Measurements from ENCODE around the gene CACNA2D3.
"Not testable (repeated sequence)": the region's sequence is repeated elsewhere in the genome, so short reads cannot be mapped to it uniquely, and the experiment has no call there.

CACNA2D3 gene

GRCh38 chr3:55042591-55042990 lies 920.2 kb downstream of the CACNA2D3 start:
- no peak for DNase-seq

DNA sequence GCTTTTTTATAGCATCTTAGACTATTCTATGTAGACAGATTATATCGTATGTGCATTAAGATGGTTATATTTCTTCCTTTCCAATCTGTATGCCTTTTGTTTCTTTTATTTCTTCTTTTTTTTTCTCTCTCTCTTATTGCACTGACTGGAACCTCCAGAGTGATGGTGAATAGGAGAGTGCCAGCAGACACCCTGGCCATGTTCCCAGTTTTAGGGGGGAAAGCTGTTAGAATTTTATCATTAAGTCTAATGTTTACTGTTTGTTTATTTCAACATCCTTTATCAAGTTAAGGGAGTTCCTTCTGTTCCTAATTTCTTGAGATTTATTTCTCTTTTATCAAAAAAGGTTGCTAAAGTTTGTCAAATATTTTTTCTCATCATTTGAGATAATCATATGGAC lies 922.1 kb downstream of the CACNA2D3 start:
- DNase-seq, result no peak

GRCh38 chr3:55059027-55059629 lies 936.8 kb downstream of the CACNA2D3 start:
- DNase-seq, result no peak

DNA sequence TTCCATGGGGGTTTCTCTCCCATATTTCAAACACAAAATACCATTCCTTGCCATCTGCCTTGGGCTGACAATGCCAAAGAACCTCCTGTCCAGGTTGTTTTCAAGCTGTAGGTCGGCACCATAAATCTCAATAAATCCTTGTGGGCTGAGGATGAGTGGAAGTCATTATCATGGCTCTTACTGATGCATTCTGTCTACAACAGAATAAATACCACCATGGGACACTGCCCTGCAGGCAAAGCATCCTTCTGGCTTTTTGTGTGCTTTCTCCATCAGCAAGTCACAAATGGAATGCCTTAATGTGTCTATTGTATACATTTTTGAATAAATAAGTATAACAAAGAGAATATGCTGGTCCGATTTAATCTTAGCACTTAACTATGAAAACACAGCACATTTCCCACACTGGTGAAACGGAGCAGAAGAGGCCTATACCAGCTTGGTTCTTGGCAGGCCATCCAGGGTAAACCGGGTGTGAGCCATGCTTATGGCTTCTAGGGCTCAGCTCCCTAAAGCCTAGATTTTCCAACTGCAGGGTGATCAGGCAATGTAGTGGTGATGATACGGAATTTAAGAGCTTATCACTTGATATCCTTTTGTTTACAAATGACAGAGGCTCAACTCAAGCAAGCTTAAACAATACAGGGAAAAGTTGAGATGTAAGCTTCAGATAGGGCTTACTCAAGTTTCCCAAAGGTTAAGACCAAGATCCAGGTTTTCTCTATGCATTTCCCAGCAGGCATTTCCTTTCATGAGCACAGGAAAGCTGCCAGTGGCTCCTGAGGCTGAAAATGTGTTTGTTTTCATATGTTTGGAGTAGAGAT lies 938.8 kb downstream of the CACNA2D3 start:
- no peak for DNase-seq

DNA sequence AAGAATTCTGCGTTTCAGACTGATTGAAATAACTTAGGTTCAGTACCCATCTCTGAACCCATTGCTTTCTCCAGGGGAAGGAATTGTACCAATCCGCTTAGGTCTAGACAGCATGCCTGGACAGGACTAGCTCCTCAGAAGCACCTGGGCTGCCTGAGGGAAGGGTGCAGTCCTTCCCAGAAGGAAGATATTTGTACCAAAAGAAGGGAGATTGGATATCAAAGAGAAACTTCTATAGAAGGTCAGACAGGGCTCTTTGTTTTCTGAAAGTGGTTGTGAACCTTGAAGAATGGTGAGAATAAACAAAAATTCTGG lies 939.3 kb downstream of the CACNA2D3 start:
- DNase-seq, result no peak

- no peak for DNase-seq
These were observed 941.8 kb downstream of the CACNA2D3 start for GRCh38 chr3:55064164-55064563.

DNA sequence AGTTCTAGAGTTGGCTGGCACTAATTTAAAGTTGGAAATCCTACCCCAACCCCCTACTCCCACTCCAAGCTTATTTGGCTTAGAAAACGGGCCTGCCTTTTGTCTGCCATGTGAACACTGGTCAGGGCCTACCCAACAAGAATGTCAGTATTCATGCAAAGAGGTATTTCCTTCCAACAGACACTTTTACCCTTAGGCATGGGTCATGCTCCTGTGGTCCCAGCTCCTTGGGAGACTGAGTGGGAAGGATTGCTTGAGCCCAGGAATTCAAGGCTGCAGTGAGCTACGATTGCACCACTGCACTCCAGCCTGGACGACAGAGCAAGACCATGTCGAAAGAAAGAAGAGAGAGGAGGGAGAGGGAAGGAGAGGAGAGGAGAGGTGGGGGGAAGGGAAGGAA lies 943.0 kb downstream of the CACNA2D3 start:
- DNase-seq, result no peak

- DNase-seq, result no peak
These were observed 944.2 kb downstream of the CACNA2D3 start for GRCh38 chr3:55066551-55067047.

- no peak for DNase-seq
These were observed 947.6 kb downstream of the CACNA2D3 start for GRCh38 chr3:55069950-55070349.

- DNase-seq, result no peak
These were observed 952.4 kb downstream of the CACNA2D3 start for GRCh38 chr3:55074796-55075195.

- DNase-seq, result no peak
These were observed 953.5 kb downstream of the CACNA2D3 start for GRCh38 chr3:55075846-55076245.

DNA sequence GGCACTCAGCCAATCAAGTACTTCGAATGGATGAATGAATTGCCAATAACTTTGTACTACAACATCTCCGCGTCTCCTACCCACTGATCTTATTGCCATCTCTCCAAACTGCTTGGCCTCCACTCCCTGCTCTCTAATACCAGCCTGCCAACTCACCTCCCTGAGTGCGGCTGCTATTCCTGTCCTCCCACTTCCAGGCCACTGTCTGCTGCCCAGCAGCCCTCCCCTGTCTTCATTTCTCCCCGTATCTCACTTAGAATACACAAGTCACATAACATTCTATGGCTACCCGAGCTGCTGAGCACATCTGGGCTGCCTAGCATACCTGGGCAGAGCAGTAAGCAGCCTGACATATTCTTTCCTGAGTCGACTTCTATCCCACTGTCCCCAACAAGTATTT lies 955.4 kb downstream of the CACNA2D3 start:
- DNase-seq, result no peak

DNA sequence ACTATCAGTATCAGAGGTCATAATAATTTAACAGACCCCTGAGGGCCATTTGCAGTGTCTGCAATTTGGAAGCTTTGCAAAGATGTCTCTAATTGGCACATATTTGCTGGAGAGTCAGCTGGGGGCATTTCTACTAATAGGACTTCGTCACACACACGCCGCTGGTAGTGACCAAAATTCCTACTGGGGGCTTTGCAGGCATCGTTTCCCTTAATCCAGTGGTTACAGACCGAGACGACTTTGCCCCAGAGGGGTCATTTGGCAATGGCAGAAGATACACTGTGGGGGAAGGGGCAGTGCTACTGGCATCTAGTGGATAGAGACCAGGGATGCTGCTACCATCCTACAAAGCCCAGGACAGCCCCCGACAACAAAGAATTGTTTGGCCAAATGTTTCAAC lies 956.5 kb downstream of the CACNA2D3 start:
- no peak for DNase-seq

- no peak for DNase-seq
These were observed 962.9 kb downstream of the CACNA2D3 start for GRCh38 chr3:55085231-55085630.

- no peak for DNase-seq
These were observed 966.9 kb downstream of the CACNA2D3 start for GRCh38 chr3:55089211-55089610.

GRCh38 chr3:55090291-55090690 lies 967.9 kb downstream of the CACNA2D3 start:
- DNase-seq, result no peak

DNA sequence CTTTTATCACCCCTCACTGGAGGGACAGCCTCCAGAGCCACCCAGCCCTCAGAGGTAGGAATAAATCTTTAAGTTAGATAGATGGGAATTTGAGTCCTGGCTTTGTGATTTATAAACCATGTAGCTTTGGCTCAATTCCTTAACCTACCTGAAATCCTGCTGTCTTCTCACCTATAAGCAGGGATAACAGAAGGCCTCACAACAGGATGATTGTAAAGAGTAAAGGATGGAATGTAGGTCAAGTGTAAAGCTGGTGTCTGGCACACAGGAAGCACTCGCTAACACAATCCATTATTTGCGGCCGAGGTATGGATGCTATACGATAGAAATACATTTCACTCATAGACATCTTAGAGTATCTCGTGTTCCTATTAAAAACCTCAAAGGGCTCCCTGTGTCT lies 968.4 kb downstream of the CACNA2D3 start:
- no peak for DNase-seq

- DNase-seq, result no peak
These were observed 969.3 kb downstream of the CACNA2D3 start for GRCh38 chr3:55091381-55092225.

DNA sequence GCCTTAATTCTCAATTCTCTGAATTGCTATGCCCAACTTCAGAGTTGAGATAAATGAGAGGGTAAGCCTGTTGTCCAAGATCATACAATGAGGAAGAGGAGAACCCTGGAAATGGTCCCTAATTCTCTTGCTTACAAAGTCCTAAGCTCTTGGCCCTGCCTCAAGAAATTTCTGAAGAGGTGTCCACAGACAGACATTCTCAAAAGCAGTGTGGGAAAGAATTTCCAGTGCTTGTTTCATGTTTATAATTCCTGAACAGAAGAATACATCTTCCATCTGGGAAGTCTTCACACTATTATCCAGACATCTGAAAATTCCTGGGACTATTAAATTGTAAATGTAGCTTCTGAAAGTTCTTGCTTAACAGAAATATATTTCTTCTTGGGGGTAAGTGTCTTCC lies 972.3 kb downstream of the CACNA2D3 start:
- no peak for DNase-seq

DNA sequence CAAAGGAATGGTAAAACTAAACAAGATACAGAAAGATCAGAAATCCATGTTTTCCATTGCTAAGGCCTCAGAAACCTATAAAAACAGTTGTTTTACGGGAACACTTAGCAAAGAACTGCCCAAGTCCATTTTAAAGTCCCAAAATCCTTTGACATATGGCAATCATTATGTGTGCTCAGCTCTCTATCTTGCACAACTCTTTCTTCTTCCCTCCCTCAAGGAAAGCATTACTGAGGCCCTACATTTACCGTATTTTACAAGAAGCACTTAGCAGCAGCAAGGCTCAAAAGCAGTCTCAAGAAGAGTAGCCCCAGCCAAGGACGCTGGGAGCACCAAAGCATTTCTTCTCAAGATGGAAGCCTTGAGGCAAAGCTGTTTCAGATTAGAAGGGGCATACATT lies 975.1 kb downstream of the CACNA2D3 start:
- no peak for DNase-seq

- DNase-seq, result no peak
These were observed 983.3 kb downstream of the CACNA2D3 start for GRCh38 chr3:55105647-55106046.

- no peak for DNase-seq
These were observed 984.8 kb downstream of the CACNA2D3 start for GRCh38 chr3:55107187-55107586.

DNA sequence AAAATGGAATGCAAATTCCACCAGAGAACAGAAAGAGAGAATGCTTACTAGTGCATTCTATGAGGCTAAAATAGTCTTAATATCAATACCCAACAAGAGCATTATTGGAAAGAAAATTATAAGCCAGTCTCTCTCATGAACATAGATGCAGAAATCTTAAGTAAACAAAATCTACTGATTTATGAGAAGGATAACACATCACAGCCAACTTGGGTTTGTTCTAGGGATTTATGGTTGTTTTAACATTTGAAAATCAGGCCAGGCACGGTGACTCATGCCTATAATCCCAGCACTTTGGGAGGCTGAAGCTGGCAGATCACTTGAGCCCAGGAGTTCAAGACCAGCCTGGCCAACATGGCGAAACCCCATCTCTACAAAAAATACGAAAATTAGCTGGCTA lies 989.6 kb downstream of the CACNA2D3 start:
- not testable (repeated sequence) for DNase-seq

- no peak for DNase-seq
These were observed 996.1 kb downstream of the CACNA2D3 start for GRCh38 chr3:55118451-55118850.

All from inflammatory macrophage (primary cell).